Measurements from ENCODE around the gene SAP25.
"Not testable (repeated sequence)": the region's sequence is repeated elsewhere in the genome, so short reads cannot be mapped to it uniquely, and the experiment has no call there.

SAP25 gene

DNA sequence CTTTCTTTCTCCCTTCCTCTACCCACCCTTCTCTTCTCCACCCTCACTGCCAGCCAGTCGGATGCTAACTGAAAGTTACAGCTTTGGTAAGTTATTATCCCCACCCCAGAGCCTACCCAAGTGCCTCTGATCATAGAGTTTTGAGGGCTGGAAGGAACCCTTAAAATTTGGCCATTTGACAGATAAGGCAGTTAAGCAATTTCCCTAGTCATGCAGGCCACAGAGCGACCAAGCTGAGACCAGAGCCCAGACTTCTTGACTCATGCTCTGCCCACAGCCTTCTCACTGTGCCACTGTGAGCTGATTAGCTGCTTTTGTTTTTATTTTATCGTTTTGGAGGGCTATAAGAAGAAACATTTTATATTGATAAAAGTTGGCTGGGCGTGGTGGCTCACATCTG is 17.2 kb downstream of the SAP25 start:
- DNase-seq: no peak

- no peak for DNase-seq
Observed at GRCh38 chr7:100555701-100556100, 18.0 kb downstream of the SAP25 start.

- DNase-seq: no peak
Observed at GRCh38 chr7:100553032-100553431, 20.7 kb downstream of the SAP25 start.

DNA sequence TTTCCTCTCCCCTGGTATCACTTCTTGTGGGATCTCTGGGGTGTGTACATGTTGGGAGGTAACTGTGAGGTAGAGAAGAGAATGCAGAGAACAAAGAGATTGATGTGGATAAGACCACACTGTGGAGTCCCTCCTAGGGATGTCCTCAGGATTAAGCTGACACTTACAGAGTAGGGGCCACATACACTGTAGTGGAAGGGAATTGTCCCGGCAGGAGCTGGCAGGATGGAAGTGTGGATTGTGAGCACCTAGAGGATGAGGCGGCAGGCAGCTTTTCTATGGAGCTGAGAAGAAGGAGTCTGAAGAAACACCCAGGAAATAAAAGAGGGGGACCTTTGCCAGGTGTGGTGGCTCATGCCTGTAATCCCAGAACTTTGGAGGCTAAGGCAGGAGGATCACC is 21.2 kb downstream of the SAP25 start:
- DNase-seq: no peak

DNA sequence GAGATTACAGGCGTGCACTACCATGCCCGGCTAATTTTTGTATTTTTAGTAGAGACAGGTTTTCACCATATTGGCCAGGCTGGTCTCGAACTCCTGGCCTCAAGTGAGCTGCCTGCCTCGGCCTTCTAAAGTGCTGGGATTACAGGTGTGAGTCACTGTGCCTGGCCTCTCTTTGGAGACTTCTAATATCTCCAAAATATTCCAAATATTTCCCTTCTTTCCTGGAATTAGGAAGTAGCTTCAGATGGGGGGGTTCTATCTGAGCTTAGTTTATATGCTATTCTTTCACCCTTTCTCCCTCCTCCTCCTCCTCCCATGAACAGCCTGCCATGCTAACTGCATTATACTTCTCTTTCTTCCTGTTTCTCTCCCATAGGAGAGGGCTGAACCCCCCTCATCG is 25.3 kb downstream of the SAP25 start:
- DNase-seq: not testable (repeated sequence)

- DNase-seq: no peak
Observed at GRCh38 chr7:100547872-100548271, 25.8 kb downstream of the SAP25 start.

DNA sequence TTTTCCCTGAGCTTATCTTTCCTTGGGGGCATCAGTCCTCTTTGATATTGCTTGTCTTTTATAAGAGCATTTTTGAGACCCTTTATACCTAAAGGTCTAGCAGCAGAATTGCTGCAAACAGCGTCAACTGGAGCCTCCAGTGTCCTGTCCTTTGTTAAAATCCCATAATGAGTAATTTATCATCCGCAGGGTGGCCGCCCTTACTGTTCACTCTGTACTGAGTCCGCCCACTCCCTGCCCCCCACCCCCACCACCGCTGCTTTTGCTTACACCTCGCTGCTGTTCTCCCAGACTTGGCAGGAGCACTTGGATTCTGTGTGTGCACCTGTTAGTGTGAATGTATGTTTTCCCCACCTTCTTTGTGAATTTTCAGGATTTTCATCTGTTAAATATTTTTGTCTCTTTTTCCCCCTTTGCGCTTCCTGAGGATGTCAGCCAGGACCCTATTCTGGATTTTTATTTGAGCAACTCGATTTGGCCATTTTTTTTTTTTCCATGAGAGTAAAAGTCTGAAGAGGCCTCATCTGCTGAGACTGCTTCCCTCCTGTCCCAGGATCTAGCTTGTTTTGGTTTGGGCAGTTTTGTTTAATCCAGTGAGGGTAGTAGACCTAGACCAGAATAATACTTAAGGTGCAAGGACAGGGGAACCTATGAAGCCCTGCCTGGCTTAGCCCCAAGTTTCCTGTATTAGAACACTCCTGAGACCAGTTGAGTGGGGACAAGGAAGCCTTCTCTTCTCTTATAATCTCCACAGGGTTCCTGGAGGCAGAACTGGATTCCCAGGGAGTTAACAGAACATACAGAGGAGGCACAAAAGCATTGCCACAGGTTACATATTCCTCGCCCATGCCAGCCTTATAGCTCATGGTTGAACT is 26.5 kb downstream of the SAP25 start:
- DNase-seq: peak; percentile 55

DNA sequence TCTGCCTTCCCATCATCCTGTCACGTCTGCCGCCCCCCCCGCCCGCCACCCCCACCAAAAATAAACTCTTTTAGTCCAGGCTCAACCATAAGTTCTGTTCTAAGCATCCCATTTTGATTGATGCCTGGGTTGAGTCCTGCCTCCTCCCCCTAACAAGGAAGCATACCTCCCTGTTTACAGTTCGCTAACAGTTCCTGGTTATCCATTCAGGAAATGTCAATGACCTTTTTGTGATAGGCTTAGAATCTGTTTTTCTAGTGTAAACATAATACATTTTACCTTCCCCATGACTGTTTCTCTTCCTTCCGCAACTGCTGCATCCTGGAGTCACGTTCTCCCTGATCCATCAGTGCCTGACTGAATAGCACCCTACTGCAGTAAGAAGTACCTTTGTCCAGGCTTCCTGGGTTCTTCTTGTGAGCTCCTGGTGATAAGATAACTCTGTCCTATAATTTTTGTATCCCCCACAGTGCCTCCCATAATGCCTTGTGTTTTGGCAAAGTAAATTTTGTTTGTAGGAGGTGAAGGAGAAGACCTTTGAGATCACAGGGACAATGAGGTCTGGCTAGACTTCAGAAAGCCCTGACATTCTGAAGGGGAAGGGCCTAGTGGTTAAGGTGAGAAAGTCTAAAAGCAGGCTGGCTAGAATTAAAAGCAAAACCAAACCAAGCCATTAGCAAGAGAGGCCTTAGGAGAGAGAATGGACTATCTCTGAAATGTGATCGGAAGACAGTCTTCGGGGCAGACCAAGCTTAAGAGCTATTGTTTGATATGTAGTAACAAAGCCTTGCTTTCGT is 27.4 kb downstream of the SAP25 start:
- peak; percentile 20 for DNase-seq

DNA sequence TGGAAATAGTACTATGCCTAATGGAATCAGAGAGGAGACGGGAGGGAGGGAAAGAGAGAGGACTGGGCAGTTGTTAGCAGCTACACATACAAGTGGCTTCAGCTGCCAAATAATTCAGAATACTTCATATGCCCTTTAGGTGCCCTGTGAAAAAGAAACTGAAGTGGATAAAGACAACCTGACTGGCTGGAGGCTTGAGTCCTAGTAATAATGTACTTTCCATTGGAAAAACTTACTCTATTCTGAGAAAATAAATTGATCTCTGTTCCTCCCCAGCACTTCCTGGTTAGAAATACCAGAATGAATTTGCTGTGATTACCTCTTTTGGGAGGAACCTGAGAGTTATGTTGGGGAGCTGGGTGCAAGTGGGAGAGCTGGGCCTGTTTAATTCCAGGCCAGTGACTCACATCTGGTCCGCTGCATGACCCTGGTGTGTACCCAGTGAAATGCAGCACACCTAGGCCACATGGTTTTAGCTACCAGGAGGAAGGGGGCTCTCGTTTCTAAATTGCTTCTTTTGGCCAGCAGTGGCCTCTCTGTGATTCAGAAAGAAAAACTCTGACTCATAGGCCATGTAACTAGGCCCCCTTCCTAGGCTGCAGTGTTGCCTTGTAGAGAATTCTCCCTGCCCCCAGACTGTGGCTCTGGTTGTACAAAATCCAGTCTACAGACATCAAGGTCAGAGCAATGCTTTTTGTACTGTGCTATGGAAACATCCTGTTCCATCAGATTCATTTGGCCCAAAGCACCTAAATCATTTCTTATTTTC is 28.2 kb downstream of the SAP25 start:
- DNase-seq: no peak

DNA sequence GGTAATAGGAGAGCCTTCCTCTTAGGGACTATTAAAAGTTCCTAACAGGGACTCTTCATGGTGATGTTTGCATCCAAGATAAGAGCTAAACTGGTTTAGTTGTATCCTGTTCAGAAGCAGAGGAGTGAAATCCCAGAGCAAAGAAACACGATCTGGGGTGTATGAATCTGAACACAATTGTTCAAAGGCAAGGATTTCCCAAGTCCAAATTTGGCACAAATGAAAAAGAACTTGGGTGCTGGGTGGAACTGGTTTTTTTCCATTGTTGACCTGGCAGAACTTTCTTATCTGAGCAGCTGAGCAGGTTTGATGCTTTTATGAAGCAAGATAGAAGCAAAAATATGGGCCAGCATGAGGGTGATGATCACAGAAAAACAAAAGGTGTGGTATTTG is 28.7 kb downstream of the SAP25 start:
- no peak for DNase-seq

DNA sequence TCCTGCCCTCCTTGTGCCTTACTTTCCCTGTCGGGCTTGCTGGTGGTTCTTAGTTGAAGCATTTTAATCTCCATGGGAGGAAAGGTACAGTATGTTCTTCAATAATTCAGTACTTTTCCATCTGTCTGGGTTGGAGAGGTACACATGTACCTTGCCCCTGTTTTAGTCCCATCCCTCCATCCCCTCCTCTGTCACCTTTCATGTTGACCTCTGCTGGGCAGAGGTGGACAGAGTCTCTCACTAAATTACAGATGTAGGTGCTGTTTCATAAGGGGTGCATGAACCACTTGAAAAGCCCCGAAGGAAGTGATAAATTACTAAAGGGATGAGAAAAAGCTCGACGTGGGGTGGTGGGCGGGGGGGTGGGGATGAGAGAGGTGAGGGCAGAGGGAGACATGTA is 29.3 kb downstream of the SAP25 start:
- DNase-seq: no peak

GRCh38 chr7:100543586-100543985 is 30.1 kb downstream of the SAP25 start:
- DNase-seq: no peak

- DNase-seq: not testable (repeated sequence)
Observed at GRCh38 chr7:100541309-100541708, 32.4 kb downstream of the SAP25 start.

DNA sequence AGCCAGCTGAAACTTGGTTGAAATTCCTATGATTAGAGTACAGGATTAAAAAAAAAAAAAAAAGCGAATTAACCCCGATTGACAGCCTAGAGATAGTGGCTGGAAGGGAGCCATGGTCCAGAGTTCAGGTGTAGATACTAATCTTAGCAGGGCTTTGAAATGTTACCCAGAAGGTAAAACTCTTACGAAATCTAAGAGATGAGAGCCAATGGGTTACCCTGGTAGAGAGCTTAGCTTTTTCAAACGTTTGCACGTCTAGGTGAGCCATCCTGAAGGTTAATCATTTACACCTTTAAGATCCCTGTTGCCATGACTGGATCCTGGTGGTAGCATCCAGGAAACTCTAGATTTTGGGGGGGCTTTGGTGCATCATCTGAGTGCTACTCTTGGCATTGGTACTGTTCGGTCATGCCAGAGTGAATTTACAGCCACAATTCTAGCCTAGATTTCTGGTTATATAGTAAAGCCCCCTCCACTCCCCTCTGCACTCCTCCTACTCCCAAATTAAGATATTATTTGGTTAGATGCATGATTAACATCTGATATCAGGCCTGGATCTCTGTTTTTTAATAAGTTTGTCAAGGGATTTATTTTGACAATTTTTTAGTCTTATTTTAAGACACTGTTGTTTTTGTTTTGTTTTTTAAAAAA is 33.5 kb downstream of the SAP25 start:
- no peak for DNase-seq

DNA sequence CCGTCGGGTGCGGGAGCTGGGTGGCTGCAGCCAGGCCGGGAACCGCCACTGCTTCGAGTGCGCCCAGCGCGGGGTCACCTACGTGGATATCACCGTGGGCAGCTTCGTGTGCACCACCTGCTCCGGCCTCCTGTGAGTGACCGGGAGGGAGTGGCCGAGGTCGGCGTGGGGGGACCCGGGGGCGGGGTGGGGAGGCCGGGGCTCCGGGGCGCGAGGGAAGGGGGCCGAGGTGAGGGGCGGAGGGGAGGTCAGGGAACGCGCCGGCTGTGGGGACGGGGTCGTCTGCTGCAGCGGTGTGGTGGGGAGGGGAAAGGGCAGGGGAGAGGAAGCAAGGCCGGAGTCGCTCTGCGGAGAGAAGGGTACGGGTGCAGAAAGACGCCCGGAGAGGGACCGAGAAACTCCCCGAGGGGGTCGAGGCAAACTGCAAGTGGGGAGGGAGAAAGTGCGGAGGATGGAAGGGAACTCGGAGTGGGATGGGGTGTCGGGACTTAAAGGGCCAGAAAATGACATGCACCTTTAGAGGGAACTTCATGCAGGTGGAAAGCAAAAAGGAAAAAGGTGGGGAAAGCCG is 34.2 kb downstream of the SAP25 start:
- peak; percentile 66 for DNase-seq

GRCh38 chr7:100538654-100539435 is 34.9 kb downstream of the SAP25 start, which contains the start of gene AGFG2:
AGFG2 (plus strand) TSS chr7:100539203; CDS start chr7:100539347, 144 bp downstream.
- DNase-seq: peak; percentile 100

DNA sequence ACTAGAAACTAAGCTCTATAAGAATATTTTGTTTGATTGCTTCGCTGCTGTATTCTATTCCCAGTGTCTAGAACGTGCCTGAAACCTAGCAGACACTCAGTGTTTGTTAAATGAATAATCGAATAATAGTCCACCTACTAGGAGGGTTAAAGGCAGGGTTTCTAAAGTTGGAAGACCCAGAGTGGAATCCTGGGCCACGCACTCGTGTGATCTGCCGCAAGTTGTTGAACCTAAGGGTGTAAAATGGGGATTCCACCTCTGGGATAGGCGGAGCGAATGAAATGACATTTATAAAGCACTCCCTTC is 35.4 kb downstream of the SAP25 start:
- DNase-seq: no peak

- not testable (repeated sequence) for DNase-seq
Observed at GRCh38 chr7:100536695-100537094, 37.0 kb downstream of the SAP25 start.

DNA sequence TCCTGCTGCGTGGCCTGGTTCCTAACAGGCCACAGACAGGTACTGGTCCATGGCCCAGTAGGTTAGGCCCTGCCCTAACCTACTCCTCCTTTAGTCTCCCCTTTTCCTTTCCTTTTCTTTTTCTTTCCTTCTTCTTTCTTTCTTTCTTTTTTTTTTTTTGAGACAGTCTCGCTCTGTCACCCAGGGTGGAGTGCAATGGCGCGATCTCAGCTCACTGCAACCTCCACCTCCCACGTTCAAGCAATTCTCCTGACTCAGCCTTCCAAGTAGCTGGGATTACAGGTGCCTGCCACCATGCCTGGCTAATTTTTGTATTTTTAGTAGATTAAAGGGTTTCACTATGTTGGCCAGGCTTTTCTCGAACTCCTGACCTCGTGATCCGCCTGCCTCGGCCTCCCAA is 37.7 kb downstream of the SAP25 start:
- not testable (repeated sequence) for DNase-seq

DNA sequence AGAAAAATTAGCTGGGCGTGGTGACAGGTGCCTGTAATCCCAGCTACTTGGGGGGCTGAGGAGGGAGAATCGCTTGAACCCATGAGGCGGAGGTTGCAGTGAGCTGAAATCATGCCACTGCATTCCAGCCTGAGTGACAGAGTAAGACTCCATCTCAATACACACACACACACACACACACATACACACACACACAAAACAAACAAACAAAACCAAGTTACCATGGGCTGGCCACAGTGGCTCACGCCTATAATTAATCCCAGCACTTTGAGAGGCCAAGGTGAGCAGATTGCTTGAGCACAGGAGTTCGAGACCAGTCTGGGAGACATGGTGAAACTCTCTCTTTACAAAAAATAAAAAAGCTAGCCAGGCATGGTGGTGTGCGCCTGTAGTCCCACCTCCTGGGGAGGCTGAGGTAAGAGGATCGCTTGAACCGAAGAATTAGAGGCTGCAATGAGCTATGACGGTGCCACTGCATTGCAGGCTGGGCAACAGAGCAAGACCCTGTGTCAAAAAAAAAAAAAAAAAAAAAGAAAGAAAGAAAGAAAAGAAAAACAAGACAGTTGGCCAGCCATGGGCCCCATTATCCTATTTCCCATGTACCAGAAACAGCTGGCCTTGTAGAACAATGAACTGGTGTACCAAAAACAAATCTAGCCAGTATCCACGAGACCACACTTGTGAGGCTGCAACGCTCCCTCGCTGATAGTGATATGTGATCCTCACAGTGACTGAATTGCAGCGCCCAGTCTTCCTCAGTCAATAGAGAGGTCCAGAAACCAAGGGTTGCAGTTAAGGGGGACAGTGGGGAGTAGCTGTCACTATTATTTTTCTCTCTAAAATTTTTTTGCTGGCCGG is 41.3 kb downstream of the SAP25 start:
- DNase-seq: no peak
